ENCODE data around the gene ATG7.

DNA sequence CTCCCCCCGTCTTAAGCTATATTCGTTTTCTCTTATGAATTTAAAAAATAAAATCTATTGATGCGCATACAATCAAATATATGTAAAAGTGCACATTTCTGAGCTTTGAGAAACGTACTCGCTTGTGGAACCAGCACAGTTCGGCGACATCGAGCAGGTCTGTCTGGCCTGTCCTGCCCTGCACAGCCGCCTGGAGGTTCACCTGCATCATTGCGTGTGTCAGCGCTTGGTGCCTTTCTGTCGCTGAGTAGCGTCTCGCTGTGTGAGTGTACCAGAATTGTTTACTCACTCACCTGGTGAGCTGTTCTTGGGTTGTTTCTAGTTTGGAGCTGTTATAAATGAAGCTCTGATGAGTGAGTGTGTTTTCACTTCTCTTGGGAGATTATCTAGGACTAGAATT lies 267.5 kb downstream of the ATG7 start:
- TF ChIP-seq POLR2A (IDR thresholded peaks at IDR 0.05; ENCODE audit: low read depth, low read length) (no peak), POLR2AphosphoS5 (IDR thresholded peaks at IDR 0.05; ENCODE audit: low read depth, low read length) (no peak), TAF1 (IDR thresholded peaks at IDR 0.05; ENCODE audit: borderline replicate concordance, low read depth, low read length) (no peak)

Data from GM12892 (cell line).